ENCODE results near the gene TMEM145.
"Not testable (repeated sequence)": the region's sequence is repeated elsewhere in the genome, so short reads cannot be mapped to it uniquely, and the experiment has no call there.

TMEM145 gene

GRCh38 chr19:42313840-42314755 lies 989 bp downstream of the TMEM145 start:
- no peak for DNase-seq (ENCODE audit: low read depth, low spot score)

- no peak for DNase-seq (ENCODE audit: low read depth, low spot score)
These were observed 1.9 kb downstream of the TMEM145 start for GRCh38 chr19:42315024-42315423.

DNA sequence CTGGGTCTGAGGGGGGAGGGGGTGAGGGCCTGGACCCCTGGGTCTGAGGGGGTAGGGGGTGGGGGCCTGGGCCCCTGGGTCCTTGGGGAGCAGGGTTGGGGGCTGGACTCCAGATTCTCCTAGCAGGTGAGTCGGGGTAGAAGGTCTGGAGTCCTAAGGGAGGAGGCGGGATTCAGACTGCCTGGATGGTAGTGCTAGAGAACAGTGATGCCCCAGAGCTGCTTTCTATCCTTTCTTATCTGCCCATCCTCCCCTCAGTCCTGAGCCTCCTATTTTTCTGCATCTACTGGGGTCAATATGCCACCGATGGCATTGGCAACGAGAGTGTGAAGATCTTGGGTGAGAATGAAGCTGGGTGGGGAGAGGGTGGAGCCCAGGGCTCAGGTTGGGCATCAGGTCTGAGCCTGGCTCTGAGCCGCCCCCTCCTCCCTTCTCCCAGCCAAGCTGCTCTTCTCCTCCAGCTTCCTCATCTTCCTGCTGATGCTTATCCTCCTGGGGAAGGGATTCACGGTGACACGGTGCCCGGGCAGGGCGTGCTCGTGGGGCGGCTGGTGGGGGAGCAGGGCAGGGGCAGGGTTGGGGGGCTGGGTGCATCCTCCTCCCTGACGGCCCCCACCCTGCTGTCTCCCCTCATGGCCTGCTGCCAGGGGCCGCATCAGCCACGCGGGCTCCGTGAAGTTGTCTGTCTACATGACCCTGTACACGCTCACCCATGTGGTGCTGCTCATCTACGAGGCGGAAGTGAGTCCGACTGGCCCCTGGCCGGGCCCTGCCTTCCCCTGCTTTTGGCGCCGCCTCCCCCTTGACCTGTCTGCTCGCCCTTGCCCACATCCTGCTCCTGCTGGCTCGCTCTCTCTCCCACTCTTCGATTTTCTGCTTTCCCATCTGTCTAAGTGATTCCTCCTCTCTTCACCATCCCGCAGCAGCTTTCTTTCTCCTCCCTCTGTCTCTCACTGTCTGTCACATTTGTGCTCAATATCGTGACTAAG lies 3.4 kb downstream of the TMEM145 start:
- no peak for DNase-seq (ENCODE audit: low read depth, low spot score)

DNA sequence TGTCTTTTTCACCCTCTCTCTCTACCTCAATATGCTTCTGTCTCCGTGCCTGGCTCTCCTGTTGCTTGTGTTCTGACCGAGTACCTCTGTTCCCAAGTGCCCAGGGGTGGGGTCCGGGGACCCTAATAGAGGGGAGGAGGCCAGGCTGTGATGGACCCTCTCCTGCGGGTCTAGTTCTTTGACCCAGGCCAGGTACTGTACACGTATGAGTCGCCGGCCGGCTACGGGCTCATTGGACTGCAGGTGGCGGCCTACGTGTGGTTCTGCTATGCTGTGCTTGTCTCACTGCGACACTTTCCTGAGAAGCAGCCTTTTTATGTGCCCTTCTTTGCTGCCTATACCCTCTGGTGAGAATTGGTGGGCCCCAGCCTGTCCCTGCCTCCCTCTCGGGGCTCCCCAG lies 4.4 kb downstream of the TMEM145 start:
- no peak for DNase-seq (ENCODE audit: low read depth, low spot score)

DNA sequence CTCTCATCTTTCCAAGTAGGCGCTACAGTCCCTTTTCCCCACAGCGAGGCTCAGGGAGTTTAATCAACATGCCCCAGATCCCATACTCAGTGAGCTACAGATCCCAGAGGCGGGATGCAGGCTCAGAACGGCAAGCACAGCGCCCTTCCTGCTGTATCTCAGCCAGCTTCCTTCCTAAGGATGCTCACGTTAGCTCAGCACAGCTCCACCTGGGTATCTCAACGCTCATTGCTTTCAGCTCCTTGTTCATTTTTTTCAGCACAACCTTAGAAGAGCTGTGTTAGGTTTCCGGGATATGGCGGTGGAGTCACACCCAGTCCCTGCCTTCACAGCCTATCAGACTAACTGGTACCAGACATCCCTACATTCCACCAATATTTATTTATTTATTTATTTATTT lies 9.2 kb downstream of the TMEM145 start:
- DNase-seq (ENCODE audit: low read depth, low spot score) = no peak

- no peak for DNase-seq (ENCODE audit: low read depth, low spot score)
These were observed 10.4 kb downstream of the TMEM145 start for GRCh38 chr19:42323473-42323851.

DNA sequence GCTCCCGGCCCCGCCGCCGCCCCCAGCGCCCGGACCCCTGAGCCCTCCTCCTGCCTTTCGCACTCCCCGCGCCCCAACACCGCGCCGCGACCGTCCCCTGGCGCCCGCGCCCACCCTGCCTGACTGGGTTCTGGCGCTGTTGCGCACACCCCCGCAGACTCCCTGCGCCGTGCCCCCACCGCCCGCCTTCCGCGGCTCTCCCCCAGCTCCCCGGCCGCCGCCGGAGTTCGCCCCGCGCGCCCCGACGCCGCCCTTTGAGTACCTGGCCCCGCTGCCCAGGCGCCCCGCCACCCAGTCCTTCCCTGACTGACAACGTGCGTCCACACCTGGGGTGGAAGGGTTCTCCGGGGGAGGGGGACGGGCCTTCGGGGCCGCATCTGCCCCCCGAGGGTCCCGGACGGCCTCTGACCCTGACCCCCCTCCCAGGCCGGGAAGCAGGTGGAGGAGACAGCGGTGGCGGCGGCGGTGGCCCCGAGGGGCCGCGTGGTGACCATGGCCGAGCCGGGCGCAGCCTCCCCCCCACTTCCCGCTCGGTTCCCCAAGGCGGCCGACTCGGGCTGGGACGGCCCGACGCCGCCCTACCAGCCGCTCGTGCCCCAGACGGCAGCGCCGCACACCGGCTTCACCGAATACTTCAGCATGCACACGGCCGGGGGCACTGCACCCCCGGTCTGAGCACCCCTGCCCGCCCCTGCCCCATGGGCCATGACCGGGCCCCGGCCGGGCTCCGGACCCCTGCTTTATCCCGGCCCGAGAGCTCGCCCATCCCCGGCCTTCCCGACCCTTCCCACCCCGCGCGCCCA lies 10.9 kb downstream of the TMEM145 start:
- no peak for DNase-seq (ENCODE audit: low read depth, low spot score)

DNA sequence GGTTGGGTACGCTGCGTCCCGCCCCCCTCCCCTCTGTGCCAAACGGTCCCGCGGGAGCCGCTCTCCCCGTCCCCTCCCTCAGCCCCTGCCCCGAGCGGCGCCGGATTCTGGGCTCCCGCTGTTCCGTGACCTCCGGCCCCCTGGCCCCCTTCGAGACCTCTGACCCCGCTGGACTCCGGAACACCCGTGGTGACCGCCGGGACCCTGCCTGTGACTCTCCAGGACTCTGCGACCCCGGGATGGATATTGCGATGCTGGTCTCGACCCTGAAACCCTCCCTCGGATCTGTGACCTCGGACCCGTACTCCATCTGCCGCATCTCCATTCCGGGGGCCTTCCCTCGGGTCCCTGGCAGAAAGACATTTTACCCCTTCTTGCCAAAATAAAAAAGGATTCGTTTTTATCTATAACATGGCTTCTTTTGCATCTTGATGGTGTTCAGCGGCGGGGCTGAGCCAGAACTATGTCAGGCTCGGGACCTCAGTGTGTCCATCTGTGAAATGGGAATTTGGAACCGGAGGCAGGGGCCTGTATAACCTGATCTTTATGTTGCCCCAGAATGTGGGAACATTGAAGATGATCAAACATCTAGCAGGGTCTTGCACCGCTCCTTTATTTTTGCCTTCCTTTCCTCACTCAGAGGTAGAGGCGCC lies 11.7 kb downstream of the TMEM145 start:
- no peak for DNase-seq (ENCODE audit: low read depth, low spot score)

- peak; percentile 97 for DNase-seq (ENCODE audit: low read depth, low spot score)
These were observed 12.3 kb downstream of the TMEM145 start, which contains the start of gene MEGF8 for GRCh38 chr19:42325308-42325895. Gene MEGF8 (plus strand): TSS chr19:42325635. CDS start chr19:42326244, 609 bp downstream.

DNA sequence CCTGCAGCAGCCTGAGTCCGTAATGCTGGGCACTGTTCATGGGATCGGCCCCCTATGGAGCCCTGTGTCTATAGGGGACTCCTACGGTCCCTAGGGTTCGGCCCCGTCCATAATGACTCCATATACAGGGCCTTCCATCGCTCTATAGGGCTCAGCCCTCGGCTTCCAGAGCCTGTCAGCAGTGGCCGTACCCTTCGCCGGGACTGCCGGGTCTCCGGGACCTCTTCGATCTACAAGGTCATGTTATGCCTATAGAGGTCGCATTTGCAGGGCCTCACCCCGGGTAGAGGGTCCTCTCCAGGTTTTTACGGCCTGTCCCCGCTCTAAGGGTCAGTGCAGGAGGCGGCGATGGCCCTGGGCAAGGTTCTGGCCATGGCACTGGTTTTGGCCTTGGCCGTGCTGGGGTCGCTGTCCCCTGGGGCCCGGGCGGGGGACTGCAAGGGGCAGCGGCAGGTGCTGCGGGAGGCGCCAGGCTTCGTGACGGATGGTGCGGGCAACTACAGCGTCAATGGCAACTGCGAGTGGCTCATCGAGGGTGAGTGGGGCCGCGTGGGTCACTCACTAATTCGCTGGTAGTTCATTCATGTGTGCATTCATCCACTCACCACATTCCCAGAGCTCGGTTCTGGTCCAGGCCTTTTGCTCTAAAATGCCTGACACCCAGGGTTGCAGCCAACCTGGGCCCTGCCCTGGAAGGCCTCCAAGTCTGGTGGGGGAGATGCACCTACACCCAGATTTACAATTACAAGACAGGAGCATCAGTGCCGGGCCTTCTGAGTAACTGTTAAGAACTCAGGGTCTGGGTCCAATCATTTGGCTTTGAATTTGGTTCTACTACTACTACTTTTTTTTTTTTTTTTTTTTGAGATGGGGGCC lies 13.0 kb downstream of the TMEM145 start:
- no peak for DNase-seq (ENCODE audit: low read depth, low spot score)

DNA sequence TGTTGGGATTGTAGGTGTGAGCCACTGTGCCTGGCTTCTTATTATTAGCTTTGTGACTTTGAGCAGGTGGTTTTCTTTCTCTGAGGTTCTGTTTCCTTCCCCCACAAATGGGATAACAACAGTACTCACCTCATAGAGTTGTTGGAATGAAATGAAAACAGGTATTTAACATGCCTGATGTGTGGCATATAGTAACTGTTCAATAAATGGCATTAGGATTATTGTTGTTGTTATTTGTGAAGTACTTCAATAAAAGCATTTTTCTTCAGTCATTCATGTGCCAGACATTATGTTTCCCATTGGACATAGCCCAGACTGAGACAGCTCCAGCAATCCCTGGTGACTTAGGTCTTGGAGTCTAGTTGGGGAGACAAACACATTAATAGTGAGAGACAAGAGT lies 13.9 kb downstream of the TMEM145 start:
- no peak for DNase-seq (ENCODE audit: low read depth, low spot score)

DNA sequence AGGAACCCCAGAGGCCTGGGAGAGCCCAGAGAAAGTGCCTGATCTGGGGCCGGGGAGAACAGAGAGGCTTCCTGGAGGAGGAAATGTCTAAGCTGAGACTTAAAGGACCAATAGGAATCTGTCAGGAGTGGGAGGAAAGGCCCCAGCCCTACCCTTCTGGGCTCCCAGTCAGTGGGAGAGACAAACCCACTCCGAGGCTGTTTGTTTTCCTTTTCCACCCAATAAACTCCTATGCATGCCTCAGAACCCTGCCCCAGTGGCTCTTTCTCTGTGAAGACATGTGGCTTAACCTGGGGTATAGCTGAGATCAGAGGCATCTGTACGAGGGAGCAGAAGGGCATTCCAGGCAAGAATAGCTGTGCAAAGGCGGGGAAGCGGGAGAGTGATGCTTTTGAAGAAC lies 14.3 kb downstream of the TMEM145 start:
- DNase-seq (ENCODE audit: low read depth, low spot score) = no peak

GRCh38 chr19:42328106-42328505 lies 15.0 kb downstream of the TMEM145 start:
- DNase-seq (ENCODE audit: low read depth, low spot score) = no peak

GRCh38 chr19:42328854-42329253 lies 15.7 kb downstream of the TMEM145 start:
- no peak for DNase-seq (ENCODE audit: low read depth, low spot score)

DNA sequence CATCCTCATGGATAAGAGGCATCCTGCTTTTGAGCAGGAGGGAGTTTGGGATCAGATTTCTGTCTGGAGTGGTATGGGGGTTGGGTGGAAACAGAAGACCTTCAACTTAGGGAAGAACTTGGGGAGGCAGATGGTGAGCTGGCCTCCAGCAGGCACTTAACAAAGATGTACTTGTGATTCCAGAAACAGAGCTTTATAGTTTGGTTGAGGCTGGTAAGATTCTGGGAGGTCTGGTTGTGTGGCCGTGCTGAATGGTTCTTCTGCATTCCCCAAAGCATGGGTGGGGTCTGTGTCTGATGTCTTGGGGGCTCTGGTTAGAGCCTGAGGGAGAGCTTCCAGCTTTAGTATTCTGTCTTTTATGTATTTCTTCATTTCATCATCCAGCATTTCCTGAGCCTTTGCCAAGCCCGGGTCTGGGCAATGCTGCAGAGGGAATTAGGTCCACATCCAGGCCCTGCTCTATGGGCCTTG lies 17.2 kb downstream of the TMEM145 start:
- DNase-seq (ENCODE audit: low read depth, low spot score) = no peak

- DNase-seq (ENCODE audit: low read depth, low spot score) = not testable (repeated sequence)
These were observed 18.2 kb downstream of the TMEM145 start for GRCh38 chr19:42331333-42331732.

DNA sequence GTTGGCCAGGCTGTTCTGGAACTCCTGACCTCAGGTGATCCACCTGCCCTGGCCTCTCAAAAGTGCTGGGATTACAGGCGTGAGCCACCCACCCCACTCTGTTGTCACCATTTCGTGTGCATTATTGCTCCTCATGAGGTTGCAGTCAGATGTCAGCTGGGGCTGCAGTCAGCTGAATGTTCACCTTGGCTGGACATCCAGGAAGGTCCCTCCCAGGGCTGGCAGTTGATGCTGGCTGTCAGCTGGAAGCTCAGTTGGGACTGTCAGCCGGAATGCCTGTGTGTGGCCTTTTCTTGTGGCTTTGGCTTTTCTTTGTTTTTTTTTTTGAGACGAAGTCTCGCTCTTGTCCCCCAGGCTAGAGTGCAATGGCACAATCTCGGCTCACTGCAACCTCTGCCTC lies 18.9 kb downstream of the TMEM145 start:
- DNase-seq (ENCODE audit: low read depth, low spot score) = no peak

DNA sequence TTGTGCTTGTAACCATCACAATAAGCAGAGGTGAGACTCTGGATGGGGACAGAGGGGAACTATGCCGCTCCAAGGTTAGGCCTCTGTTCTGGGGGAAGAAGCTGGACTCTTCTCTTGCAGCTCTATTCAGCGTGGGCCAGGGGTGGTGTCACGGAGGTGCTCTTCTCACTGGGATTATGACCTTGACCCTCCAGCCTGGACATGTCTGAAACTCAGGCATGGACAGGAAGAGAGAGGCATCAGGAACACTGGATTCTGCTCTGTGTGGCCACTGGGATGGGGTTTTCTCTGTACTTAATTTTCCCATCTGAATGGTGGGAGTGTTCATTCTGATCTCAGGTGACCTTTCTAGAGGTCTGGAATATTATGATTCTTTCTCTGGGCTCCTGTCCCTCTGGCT lies 19.9 kb downstream of the TMEM145 start:
- no peak for DNase-seq (ENCODE audit: low read depth, low spot score)

GRCh38 chr19:42333975-42334696 lies 21.0 kb downstream of the TMEM145 start:
- DNase-seq (ENCODE audit: low read depth, low spot score) = no peak

Measured in brain pericyte (primary cell).